Kasumi-1 (cell line): Measurements from ENCODE around the gene CFAP210.

Experiments
- DNase-seq, 2 experiments: peaks; one replicate each; lab custom pipeline; 2025; lab: John Stamatoyannopoulos, UW

The CFAP210 gene, protein sequence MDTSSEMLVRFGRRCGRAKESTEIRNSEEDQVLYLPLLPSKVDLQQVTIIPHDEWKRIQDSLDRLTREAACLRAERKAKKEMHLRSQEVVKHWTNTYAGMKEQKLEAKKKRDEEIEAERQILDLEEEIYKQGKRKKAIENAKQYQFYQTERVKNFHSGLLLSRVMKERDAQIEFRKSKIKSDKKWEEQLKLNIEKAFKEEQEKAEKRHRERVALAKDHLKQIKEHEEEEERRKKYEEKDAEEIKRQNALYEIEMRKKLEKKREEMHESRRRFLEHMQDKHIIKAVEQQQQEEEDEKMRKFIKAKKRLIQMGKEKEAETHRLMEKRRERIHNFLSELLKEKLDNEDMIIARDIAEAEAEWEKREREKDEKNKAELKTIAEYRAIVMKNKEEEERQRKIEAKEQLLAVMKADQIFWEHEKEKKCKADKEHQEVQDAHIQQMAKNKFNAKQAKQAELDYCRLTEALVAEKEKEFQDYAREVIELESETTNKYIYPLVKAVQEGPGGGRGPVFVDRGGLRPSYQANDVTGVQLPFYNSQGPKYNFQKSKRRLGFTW

DNA sequence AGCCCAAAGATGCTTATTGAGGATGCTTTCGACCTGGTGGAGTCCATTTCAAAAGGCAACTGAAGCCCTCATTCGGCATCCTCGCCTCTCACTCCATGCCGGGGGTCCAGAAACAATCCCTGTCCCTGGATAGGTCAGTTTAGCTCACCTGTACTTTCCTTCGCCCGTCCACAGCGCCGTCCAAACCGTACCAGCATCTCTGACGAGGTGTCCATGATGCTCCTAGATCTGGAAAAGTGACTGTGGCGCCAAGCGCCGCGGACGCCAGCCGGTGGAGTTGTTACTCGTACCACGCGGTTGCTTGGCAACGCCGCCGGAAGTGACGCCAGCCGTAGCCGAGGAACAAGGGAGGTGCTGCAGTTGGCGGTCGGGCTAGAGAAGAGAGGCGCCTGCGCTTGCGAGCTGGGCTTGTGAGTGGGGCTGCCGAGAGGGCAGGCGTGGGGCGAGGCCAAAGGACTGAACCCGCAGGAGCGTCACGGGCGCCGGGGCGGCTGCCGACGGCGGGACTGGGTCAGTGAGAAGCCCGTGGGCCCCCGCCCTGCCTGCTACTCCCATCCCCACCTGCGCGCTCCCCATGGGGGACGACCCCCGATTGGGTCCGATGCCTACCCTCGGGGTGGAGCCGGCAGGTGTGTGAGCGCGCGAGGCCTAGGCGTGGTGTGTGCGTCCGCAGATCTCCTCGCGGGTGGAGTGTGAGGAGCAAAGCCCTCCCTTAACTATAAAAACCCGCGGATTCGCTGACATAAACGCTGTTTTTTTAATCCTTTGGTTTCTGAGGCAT lies at the start of gene CFAP210, which contains the start of gene PHOSPHO2:
TSS of gene CFAP210 (minus strand) at position 293 of the 781 bp plus-strand sequence. CDS start at position 215, 78 bp downstream.
TSS of gene PHOSPHO2 (plus strand) at position 357 of the 781 bp plus-strand sequence. CDS start 6,503 bp downstream, outside the sequence.
- peak; percentile 98 for DNase-seq

DNA sequence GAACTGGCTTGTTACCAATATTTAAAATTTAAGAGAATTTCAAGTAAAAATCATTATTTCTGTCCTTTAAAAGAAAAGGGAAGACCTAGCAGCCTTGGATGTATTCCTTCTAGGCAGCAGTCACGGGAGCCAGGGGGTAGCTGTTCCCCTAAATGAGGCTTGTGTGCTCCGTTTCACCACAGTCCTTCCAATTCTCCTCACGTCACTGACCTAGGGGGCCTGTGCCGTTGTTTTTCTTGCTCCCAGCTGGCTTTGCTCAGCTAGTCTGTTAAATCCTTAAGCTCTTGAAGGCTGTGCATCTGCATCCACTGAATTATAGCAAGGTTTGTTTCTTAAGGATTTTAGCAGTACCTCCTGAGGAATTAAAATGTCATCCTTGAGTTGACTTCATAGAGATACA lies 49.3 kb upstream of the CFAP210 start:
- DNase-seq: no peak

- DNase-seq: no peak
Measured at GRCh38 chr2:169739351-169739750, 45.1 kb upstream of the CFAP210 start.

DNA sequence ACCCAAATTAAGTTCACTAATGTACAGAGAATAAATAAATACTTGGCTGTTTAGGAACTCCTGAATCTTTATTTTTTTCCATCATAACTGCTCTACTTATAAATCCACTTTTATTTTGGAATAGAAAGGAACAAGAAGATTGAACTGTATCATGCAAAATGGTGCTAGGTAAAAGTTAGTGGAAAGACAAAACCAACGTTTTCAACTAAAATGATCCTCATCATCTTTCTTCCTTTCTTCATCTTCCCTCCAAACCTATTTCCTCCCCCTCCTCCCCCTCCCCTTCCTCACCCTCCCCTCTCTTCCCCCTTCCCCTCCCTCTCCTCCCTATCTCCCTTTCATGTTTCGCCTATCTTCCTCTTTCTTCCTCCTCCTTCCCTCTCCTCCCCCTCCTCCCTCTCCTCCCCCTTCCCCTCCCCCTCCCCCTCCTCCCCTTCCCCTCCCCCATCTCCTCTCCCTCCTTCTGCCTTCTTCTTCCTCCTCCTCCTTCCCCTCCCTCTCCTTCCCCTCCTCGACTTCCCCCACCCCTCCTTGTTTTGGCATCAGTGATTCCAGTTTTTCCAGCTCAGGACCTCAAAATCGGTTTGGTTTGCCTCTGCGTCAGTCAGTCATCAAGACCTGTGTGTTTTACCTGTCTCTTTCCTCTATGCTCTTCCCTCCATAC lies 44.5 kb upstream of the CFAP210 start:
- no peak for DNase-seq

DNA sequence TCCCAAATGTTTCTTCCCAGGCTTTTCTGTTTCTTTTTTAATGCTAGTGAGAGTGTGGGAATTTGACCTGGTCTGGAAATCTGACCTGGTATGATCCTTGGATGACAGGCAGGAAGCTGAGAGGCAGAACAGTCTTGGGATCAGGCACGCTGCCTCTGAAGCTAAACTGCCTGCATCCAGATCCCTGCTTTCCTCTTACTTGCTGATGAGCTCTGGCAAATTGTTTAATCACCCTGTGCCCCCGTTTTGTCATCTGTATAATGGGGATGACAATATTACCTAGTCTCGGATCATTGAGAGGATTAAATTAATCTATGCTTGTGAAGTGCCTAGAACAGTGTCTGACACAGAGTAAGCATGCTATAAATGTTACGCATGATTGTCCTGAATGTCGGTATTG lies 42.7 kb upstream of the CFAP210 start:
- DNase-seq: no peak

DNA sequence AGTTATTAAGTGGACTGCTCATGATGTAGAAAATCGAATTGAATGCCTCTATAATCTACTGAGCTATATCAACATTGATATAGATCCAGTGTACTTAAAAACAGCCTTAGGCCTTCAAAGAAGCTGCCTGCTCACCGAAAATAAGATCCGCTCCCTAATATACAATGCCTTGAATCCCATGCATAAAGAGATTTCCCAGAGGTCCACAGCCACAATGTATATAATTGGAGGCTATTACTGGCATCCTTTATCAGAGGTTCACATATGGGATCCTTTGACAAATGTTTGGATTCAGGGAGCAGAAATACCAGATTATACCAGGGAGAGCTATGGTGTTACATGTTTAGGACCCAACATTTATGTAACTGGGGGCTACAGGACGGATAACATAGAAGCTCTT lies 41.4 kb upstream of the CFAP210 start:
- no peak for DNase-seq

- DNase-seq: peak; percentile 23 to 32
Measured at GRCh38 chr2:169734169-169734847, 40.1 kb upstream of the CFAP210 start.

DNA sequence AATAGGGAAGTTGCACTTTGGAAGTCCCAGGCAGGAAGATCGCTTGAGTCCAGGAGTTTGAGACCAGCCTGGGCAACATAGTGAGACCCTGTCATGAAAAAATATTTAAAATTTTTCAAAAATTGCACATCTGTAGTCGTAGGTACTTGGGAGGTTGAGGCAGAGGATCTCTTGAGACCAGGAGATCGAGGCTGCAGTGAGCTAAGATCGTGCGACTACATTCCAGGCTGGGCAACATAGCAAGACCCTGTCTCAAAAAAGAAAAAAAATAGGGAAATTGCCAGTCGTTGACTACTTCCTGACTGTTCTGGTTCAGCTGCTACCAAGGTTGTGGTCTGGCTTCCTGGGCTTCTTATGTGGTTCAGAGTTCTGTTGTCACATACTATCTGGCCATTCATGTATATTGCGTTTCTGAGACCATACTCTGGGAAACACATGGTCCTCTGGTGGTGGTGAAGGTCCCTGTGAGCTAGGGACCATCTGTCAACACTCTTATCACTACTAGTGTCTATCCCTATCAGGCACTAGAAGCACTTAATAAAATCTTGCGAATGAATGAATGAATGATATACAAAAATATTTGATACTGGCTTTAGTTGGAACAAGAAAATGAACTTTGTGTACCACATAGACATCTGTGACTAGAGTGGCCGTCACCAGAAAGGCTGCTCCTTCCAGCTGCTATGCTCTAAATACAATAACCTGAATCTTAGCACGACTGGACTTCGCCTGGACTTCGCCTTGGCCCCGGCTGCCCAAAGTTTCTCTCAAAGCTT lies 38.6 kb upstream of the CFAP210 start:
- DNase-seq: peak; percentile 82 to 86

- no peak for DNase-seq
Measured at GRCh38 chr2:169732075-169732474, 37.9 kb upstream of the CFAP210 start.

DNA sequence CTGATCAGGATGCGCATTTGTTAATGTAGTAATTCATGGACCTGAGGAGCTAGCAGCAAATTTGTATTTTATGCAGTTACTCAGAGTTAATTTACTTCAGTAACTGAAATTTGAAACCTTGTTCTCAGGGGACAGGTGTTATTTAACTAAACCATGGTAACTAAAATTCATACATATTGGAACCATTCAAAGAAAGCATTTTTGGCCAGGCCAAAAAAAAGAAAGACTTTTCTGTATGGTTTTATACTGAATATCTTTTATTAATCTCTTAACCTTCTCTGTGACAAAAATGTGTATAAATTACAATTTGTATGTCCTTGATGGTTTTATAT lies 35.0 kb upstream of the CFAP210 start:
- DNase-seq: no peak

- DNase-seq: no peak
Measured at GRCh38 chr2:169727065-169727464, 32.9 kb upstream of the CFAP210 start.

GRCh38 chr2:169721016-169721415 lies 26.8 kb upstream of the CFAP210 start:
- DNase-seq: no peak

DNA sequence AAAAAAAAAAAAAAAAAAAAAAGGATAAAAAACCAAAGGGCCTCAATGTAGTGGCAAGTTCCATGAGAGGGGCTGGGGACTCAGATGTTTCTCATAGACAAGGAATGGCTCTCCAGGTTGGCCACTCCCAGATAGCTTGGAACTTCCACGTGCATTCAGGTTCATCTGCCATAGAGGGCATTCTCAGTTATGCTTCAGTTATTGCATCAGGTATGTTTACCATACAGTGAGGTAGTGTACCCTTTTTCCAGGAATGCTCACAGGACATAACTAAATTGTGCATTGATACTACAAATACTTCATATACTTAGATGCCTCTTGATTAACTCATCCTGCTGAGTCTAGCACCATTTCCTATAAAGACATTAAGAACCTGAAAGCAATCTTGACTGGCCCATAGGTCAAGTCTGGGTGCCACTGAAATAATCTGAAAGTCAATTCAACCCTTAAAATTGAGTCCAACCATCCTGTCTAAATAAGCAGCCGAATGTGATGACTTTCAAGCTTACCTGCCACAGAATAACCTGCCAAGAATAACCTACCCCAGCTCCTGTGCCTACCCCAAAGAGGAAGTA lies 24.8 kb upstream of the CFAP210 start:
- DNase-seq: no peak

- DNase-seq: no peak
Measured at GRCh38 chr2:169717691-169718063, 23.5 kb upstream of the CFAP210 start.

GRCh38 chr2:169716938-169717690 lies 22.9 kb upstream of the CFAP210 start:
- DNase-seq: no peak

- no peak for DNase-seq
Measured at GRCh38 chr2:169716238-169716886, 22.2 kb upstream of the CFAP210 start.

- DNase-seq: no peak
Measured at GRCh38 chr2:169715379-169716237, 21.4 kb upstream of the CFAP210 start.

GRCh38 chr2:169714699-169715098 lies 20.5 kb upstream of the CFAP210 start:
- DNase-seq: no peak
